Dermis blood vessel endothelial cell (primary cell): ENCODE data around the gene PHYHD1. TPM values are rescaled to one million over a fixed set of nuclear protein-coding genes. Genes with fewer than 3 reads are reported as not detected.
"Not testable (repeated sequence)": the region's sequence is repeated elsewhere in the genome, so short reads cannot be mapped to it uniquely, and the experiment has no call there.

Experiments
- DNase-seq: peaks from one replicate; pipeline ENCODE4 v3.0.0; 2010
- total RNA-seq: library from RNA; depleted of rRNA; stranded (reverse); fragments of >200 nt; gene quantifications from 2 replicates; pipeline ENCODE4 v1.2.3, GENCODE V29; 2014

PHYHD1 gene
- total RNA-seq, 1 donor from 2014 or later = 0.85 TPM

DNA sequence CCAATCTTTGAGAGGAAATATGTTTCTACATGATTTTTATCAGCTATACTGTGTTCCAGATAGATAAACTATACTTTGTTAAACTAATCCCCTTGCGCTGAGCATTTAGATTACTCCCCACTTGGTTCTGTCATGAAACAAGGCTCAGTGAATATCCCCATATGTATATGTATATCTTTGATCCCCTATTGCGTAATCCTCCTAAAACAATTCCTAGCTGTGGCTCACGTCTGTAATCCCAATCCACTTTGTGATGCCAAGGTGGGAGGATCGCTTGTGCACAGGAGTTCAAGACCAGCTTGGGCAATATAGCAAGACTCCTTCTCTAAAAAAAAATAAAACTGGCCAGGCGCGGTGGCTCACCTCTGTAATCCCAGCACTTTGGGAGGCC lies 2.7 kb downstream of the PHYHD1 start:
- no peak for DNase-seq

DNA sequence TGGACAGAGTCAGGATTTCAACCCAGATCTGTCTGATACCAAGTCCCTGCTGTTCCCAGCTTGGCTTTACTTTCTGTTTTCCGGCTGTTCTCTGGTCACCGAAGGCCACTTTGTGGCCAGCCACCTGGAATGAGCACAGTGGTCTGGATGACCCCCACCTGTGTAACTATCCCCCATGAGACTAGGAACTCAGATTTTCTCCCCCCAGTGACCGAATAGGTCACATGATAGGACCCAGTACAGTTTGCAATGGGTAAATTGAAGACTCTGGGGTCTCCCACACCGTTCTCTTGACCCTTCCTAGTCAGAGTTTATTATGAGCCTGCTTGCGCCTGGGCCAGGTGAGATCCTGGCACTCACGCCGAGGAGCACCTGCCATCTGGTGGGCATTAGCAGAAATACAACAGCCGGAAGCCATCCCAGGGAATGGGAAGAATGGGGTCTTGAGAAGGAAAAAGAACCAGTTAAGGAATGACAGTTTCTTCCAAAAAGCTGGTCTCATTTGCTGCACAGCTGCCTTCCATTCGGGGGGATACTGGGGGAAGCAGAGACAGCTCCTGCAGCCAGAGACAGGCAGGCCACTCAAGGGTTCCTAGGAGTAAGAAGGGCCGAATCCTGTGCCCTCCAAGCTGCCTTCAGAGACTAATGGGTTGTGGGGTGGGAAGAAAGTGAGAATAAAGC lies 7.1 kb downstream of the PHYHD1 start:
- peak; percentile 78 for DNase-seq

DNA sequence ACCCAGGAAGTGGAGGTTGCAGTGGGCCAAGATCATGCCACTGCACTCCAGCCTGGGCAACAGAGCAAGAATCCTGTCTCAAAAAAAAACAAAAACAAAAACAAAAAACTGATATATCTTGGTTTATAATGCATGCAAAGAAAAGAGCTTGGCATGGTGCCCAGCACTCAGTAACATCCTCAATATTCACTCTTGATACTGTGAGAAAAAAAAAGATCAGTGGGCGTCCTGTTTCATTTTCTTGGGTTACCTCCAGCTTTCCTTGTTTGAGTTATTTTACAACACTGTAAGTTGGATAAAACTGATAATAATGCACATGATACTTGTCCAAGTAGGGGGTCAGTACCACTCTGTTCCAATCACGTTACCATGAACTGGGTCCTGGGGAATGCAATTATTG lies 7.8 kb downstream of the PHYHD1 start:
- no peak for DNase-seq

GRCh38 chr9:128929560-128929959 lies 8.8 kb downstream of the PHYHD1 start:
- DNase-seq = no peak

- DNase-seq = no peak
Observed at GRCh38 chr9:128933731-128934130, 12.9 kb downstream of the PHYHD1 start.

GRCh38 chr9:128936171-128936865 lies 15.5 kb downstream of the PHYHD1 start:
- DNase-seq = no peak

- DNase-seq = no peak
Observed at GRCh38 chr9:128937310-128938165, 16.8 kb downstream of the PHYHD1 start.

DNA sequence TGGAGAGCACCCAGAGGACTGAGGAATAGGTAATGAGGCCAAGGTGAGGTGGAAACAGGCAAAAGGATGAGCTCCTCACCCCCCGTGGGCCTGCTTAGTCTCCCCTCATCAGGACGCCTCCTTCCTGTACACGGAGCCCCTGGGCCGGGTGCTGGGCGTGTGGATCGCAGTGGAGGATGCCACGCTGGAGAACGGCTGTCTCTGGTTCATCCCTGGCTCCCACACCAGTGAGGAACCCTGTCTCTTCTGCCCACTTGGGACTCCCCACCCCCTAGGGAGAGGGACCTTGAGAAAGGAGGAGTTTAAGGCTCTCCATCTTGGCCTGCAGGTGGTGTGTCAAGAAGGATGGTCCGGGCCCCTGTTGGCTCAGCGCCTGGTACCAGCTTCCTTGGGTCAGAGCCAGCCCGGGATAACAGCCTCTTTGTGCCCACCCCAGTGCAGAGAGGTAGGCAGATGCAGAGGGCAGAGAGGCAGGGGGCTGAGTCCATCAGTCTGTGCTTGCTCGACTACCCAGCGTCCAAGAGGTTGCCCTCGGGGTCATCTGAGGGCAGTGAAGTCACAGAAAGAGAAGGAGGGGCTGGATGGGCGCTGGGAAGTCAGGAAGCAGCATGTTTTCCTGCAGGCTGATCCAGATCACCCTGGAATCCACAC lies 19.6 kb downstream of the PHYHD1 start:
- DNase-seq = peak; percentile 72

DNA sequence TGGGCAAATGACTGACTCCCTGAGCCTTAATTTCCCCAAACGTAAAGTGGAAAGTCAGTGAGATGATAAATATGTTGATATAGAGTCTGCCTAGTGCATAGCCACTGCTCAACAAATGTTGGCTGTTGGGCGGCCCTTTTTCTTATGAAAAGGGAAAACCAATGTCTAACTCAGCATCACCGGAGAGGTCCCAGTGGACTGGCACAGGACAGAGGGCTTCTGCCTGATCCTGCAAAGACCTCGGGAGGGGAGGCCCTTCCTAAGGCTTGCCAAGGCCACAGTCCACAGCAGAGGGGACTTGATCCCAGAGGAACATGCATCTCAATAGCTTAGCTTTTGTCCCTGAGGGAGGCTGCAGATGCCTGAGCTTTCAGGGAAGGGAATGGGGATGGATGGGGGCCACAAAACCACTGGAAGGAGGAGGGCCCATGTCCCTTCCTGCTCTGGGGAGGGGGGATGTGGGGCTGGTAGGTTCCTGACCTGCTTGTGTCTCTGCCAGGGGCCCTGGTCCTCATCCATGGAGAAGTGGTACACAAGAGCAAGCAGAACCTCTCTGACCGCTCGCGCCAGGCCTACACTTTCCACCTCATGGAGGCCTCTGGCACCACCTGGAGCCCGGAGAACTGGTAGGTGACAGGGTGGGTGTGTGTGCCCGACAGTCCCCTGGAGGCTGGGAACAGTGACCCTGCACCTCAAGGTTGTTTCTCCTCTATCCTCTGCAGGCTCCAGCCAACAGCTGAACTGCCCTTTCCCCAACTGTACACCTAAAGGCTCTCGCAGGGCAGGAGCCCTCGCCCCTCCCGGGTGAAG lies 20.4 kb downstream of the PHYHD1 start:
- DNase-seq = no peak

DNA sequence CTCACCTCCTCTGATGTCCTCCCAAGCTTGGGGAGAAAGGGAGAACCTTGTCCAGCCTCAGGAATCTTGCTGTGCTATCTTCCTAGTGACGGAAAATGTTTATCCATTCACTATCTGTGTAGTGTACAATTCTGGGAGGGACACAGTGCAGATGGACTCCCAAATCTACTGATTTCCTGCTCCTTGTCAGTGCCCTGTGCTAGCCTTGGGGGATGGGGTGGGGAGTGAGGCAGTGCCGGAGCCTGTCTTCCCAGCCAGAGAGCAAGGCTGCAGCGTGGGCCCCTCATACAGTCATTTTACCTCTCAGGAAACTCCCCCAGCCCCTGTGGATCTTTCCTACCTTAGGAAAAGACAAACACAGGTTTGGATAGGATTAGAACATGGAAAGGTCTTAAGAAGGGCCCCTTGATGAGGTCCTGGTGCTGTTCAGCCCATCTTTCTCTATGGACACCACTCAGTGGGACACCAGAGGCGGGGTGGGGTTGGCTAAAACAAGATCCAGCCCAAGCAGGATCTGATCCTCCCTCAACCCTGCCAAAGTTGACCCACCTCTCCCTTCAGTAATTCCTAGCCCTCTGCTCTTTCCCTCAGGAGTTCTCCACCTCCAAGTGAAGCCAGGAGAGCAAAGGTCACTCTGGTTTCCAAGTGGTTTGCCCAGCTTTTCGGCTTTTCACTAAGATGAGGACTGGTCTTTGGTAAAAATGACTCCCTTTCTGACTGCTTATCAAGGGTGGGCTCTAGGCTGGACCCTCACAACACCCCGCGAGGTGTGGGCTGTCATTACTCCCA lies 23.2 kb downstream of the PHYHD1 start:
- no peak for DNase-seq

GRCh38 chr9:128944966-128945365 lies 24.2 kb downstream of the PHYHD1 start:
- DNase-seq = not testable (repeated sequence)

DNA sequence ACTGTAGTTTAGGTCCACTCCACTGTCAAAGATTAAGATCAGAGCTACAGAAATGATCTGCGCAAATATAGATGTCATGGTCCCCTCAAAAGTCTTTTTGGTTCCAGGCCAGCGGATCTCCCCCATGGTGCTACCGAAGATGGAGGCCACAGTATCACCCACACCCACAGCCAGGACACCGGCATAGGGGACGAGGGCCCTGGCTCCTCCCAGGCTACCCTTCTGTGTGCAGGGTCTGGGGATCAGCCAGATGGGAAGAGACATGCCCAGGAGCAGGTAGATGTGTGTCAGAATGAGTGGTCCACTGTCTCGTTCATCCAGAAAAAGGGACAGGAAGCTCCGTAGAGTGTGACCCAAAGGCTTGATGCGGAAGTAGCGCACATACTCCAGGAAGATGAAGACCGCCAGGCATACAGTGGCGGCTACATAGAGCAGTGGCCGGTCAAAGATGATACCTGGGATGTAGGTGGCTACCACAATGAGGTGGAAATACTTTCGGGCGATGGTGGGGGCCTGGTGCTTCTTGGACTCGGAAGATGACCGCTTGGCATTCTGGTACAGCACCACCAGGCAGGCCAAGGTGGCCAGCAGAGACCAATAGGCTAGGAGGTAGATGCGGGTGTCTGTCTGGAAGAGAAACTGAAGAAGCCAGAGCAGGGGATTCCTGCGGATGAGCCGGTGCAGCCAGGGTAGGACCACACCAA lies 25.2 kb downstream of the PHYHD1 start:
- DNase-seq = no peak

DNA sequence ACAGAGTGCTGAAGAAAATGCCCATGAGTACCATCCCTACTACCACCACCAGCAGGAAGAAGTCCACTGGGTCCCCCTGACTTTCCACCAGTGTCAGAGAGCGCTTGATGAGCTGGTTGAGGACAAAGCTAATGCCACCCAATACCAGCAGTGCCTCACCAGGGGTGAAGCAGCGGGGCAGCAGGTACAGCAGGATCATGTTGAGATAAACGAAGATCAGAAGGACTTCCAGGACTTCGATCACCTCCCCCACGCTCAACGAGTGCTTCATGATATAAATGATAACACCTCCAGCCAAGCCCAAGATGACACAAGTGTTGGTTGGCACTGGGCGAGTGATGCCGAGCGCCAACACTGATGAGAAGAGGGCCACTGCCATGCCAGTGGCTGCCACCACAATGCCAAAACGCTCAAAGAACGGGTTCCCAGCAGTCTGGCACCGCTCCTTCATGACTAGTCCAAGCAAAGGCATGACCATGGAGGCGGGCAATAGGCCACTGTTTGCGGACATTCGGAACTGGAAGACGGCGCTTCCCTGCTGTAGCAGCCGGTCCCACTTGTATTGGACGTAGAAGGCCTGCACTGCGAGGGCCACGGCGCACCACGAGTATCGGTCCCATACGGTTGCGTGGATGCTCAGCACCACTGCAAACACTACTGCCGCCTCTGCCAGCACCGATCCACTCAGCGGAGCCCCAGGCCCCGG lies 25.9 kb downstream of the PHYHD1 start:
- peak; percentile 47 for DNase-seq

DNA sequence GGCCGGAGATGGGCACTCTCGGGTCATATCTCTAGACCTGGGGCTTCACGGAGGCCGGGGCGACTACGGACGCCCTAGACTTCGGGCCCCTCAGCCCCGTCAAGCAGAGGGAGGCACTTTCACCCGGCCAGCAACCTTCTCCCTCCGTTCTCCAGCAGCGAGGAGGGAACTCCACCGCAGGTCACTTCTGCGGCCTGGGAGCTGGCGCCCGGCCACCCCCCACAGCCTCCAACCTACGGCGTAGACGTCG lies 26.4 kb downstream of the PHYHD1 start:
- DNase-seq = no peak

DNA sequence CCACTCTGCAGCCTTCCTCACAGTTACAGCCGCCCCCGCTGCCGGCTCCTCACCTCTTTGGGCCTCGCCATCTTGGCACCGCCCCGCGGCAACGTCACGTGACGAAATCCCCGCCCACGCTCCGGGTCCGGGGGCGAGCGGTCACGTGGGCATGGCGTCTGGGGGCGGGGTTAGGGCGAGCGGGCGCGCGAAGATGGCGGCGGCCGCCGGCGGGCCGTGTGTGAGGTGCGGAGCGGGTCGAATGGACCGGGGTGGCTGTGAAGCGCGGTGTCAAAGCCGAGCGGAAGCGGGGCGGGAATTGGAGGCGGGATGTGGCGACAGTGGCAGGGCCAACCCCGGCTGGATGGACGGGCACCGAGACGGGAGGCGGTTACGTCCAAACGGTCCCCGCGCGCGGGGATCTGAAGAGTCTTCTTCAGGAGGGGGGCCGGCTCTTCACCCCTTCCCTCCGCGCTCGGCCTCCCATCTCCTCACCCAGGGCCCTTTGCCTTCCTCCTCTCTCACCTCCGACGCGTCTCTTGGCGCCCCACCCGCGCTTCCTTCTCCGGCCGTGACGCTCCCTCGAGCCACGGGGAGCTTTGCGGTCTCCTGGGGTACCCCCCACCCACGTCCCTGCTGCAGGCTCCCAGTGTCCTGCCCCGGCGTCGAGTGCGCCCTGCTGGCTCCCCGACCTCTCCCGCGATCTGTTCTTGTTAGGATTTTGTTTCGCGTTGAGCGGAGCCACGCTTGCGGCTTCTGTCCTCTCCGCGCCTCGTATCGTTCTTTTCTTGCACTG lies 26.9 kb downstream of the PHYHD1 start, which contains the start of the genes DOLK and NUP188:
Gene DOLK, minus strand, starts transcription at position 77 of the 775 bp plus-strand sequence. CDS start 300 bp downstream, outside the sequence.
Gene NUP188, plus strand, starts transcription at position 173 of the 775 bp plus-strand sequence. Its CDS starts 21 bp downstream, at position 194.
- peak; percentile 96 for DNase-seq

- DNase-seq = not testable (repeated sequence)
Observed at GRCh38 chr9:128961403-128961802, 40.6 kb downstream of the PHYHD1 start.

DNA sequence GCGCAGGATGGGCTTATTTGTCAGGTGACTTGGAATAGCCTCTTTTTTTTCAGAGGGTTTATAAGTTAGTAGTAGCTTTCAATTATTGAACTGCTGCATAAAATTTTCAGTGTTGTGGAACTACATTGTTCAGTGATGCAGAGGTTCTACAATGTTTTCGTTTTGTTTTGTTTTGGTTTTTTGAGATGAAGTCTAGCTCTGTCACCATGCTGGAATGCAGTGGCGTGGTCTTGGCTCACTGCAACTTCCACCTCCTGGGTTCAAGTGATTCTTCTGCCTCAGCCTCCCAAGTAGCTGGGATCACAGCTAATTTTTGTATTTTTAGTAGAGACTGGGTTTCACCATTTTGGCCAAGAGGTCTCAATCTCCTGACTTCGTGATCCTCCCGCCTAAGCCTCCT lies 48.7 kb downstream of the PHYHD1 start:
- no peak for DNase-seq

DNA sequence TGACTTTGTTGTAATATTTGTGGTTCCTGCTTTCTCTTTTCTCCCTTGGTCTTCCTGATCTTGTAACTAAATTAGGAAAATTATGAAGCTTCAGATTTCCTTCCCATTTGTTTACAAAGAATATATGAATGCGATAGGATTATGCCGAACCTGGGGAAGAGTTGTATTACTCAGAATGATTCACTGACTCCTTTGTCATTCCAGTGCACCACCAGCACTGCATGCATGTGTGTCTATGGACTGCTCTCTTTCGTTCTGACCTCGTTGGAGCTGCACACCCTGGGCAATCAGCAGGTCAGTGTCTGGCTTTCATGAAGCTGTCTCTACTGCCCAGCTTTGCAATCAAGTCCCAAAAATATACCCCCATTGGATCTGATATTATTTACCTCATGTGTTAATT lies 52.2 kb downstream of the PHYHD1 start:
- peak; percentile 58 for DNase-seq

- no peak for DNase-seq
Observed at GRCh38 chr9:128979111-128979510, 58.3 kb downstream of the PHYHD1 start.
